PC-3 (cell line): ENCODE data around the gene KICS2. TPM values are rescaled to one million over a fixed set of nuclear protein-coding genes. Genes with fewer than 3 reads are reported as not detected.
A peak's percentile ranks its signal among the peaks of the same experiment; 100 is the strongest.

Source experiments
- ATAC-seq: fragments of 200-7000 bp; cut with Tn5 transposase; 2 replicates; pipeline ENCODE4 v1.9.1; 2020; ENCODE audit warnings: mild to moderate bottlenecking, moderate library complexity
- BruUV-seq: library from RNA; stranded (reverse); fragments of 400-500 nt; replicated peaks from 2 replicates; lab custom pipeline; 2021; lab: Mats Ljungman, UMichigan
- CTCF ChIA-PET: fragments of 300-600 bp; sonication (Branson Sonifier 250); formaldehyde crosslinking; loops from one replicate; lab custom pipeline; 2022; ENCODE audit warnings: antibody characterized with exemption; lab: Charles Lee
- POLR2A ChIA-PET: fragments of 300-600 bp; sonication (Branson Sonifier 250); formaldehyde crosslinking; loops from one replicate; lab custom pipeline; 2022; ENCODE audit warnings: antibody characterized with exemption; ENCODE audit not compliant: unreplicated experiment; lab: Charles Lee
- DNase-seq: peaks from one replicate; pipeline ENCODE4 v3.0.0-alpha.2; 2015
- H2AFZ ChIP-seq: fragments of 300-600 bp; sonication (generic); 2 replicates; pipeline ENCODE4 v1.6.0; 2016; ENCODE audit warnings: antibody characterized with exemption, low read length
- H3F3A ChIP-seq: fragments of 300-600 bp; sonication (generic); one replicate; pipeline ENCODE4 v1.6.0; 2017; ENCODE audit warnings: antibody characterized with exemption, low read length, control low read depth, mild to moderate bottlenecking; ENCODE audit not compliant: unreplicated experiment
- H3K27ac ChIP-seq: fragments of 300-600 bp; sonication (generic); 2 replicates; pipeline ENCODE4 v1.5.1; 2016; ENCODE audit warnings: mild to moderate bottlenecking, low read length
- H3K27me3 ChIP-seq: fragments of 300-600 bp; sonication (generic); 2 replicates; pipeline ENCODE4 v1.6.1; 2016; ENCODE audit warnings: low read length, mixed read lengths
- H3K36me3 ChIP-seq: fragments of 300-600 bp; sonication (generic); 2 replicates; pipeline ENCODE4 v1.6.1; 2016; ENCODE audit warnings: low read depth, mixed run types, low read length, mixed read lengths
- H3K4me1 ChIP-seq: fragments of 300-600 bp; sonication (generic); 2 replicates; pipeline ENCODE4 v1.5.1; 2016; ENCODE audit warnings: low read length; ENCODE audit not compliant: insufficient read depth
- H3K4me2 ChIP-seq: fragments of 300-600 bp; sonication (generic); 2 replicates; pipeline ENCODE4 v1.6.0; 2016; ENCODE audit warnings: low read length
- H3K4me3 ChIP-seq: fragments of 300-600 bp; sonication (generic); 2 replicates; pipeline ENCODE4 v1.5.1; 2016; ENCODE audit warnings: mild to moderate bottlenecking, low read length, mixed read lengths
- H3K79me2 ChIP-seq: fragments of 300-600 bp; sonication (generic); 2 replicates; pipeline ENCODE4 v1.6.1; 2017; ENCODE audit warnings: low read length, mixed read lengths
- H3K9ac ChIP-seq: fragments of 300-600 bp; sonication (generic); 2 replicates; pipeline ENCODE4 v1.6.0; 2016; ENCODE audit warnings: mild to moderate bottlenecking, low read length
- H3K9me2 ChIP-seq: fragments of 300-600 bp; sonication (generic); replicated peaks from 2 replicates; pipeline ENCODE4 v1.6.1; 2016; ENCODE audit warnings: mixed run types, low read length, mixed read lengths
- H3K9me3 ChIP-seq: fragments of 300-600 bp; sonication (generic); 2 replicates; pipeline ENCODE4 v1.6.1; 2016; ENCODE audit warnings: low read length, mixed read lengths
- H4K20me1 ChIP-seq: fragments of 300-600 bp; sonication (generic); 2 replicates; pipeline ENCODE4 v1.6.1; 2016; ENCODE audit warnings: low read length, mixed read lengths
- CTCF ChIP-seq: fragments of 300-600 bp; sonication (generic); conservative IDR thresholded peaks from 2 replicates; pipeline ENCODE4 v1.5.1; 2017; ENCODE audit warnings: antibody characterized with exemption, low read depth, mild to moderate bottlenecking, low read length
- EZH2 ChIP-seq: fragments of 300-600 bp; sonication (generic); IDR thresholded peaks from one replicate; pipeline ENCODE4 v1.6.1; 2017; ENCODE audit warnings: antibody characterized with exemption, mild to moderate bottlenecking, low read length; ENCODE audit not compliant: unreplicated experiment
- EZH2phosphoT487 ChIP-seq: fragments of 300-600 bp; sonication (generic); IDR thresholded peaks from 2 replicates; pipeline ENCODE4 v1.6.1; 2018; ENCODE audit warnings: mild to moderate bottlenecking, antibody characterized with exemption, low read length, borderline replicate concordance
- intact Hi-C: fragments of 100-400 bp; cut with micrococcal nuclease; formaldehyde crosslinking; loops from 2 replicates; pipeline ENCODE4 v1.9.0; 2023
- total RNA-seq: library from RNA; depleted of rRNA; stranded (reverse); fragments of >200 nt; gene quantifications from 2 replicates; pipeline ENCODE4 v1.2.3, GENCODE V29; 2014

KICS2 gene
- total RNA-seq, 1 experiment from 2014 or later = 11.9 TPM

GRCh38 chr12:64180951-64181350 lies 41.1 kb downstream of the KICS2 start:
- Histone ChIP-seq H3F3A (peaks cover 16% of the 10 kb centered on the region), H2AFZ (peak overlapping the region; percentile 33; the same call in 1 of the 2 replicates), H3K9me3 (no peaks in the 10 kb centered on the region), H3K79me2 (no peaks in the 10 kb centered on the region), H4K20me1 (no peaks in the 10 kb centered on the region), H3K9ac (peak overlapping the region; percentile 85), H3K27me3 (no peaks in the 10 kb centered on the region), H3K4me1 (peaks cover 56% of the 10 kb centered on the region), H3K36me3 (no peaks in the 10 kb centered on the region), H3K4me3 (peak overlapping the region; percentile 44), H3K27ac (peak overlapping the region; percentile 99), H3K9me2 (no peaks in the 10 kb centered on the region), H3K4me2 (peak overlapping the region; percentile 79)
- ATAC-seq = peak; percentile 59
- BruUV-seq = TSS peak; percentile 85
- DNase-seq = peak; percentile 87
- ChIA-PET CTCF (interaction anchor here (0.9 to 1.0 kb wide), 2 partner anchors 18 to 337 kb away, joined by 3 to 4 read pairs; no protein-coding TSS in a partner anchor), POLR2A (no interaction called here)
- TF ChIP-seq CTCF (no peak), EZH2phosphoT487 (no peak), EZH2 (no peak)
- intact Hi-C loops = loop anchor here (1.0 to 5.0 kb wide), 5 partner anchors 41 to 337 kb away; partner anchors contain the start of genes KICS2 and SRGAP1

GRCh38 chr12:64178122-64178521 lies 44.0 kb downstream of the KICS2 start:
- H2AFZ ChIP-seq = no peak overlapping the region
- intact Hi-C loops = no loop called here
- no TSS peak for BruUV-seq
- DNase-seq (peak; percentile 51), ATAC-seq (no peak)
- H3K27me3 ChIP-seq = no peaks in the 10 kb centered on the region
- no peak overlapping the region for H3K4me3 ChIP-seq
- peaks cover 16% of the 10 kb centered on the region for H3F3A ChIP-seq
- no peaks in the 10 kb centered on the region for H3K79me2 ChIP-seq
- POLR2A ChIA-PET = no interaction called here
- H4K20me1 ChIP-seq = no peaks in the 10 kb centered on the region
- no peaks in the 10 kb centered on the region for H3K9me2 ChIP-seq
- H3K4me2 ChIP-seq = peak overlapping the region; percentile 19
- H3K4me1 ChIP-seq = peaks cover 54% of the 10 kb centered on the region
- H3K9ac ChIP-seq = no peak overlapping the region
- no peak for TF ChIP-seq EZH2
- no peak for TF ChIP-seq CTCF
- no peak for TF ChIP-seq EZH2phosphoT487
- H3K36me3 ChIP-seq = no peaks in the 10 kb centered on the region
- CTCF ChIA-PET = no interaction called here
- H3K27ac ChIP-seq = peak overlapping the region; percentile 27
- H3K9me3 ChIP-seq = no peaks in the 10 kb centered on the region

GRCh38 chr12:64177001-64177400 lies 45.1 kb downstream of the KICS2 start:
- H3F3A ChIP-seq = peaks cover 10% of the 10 kb centered on the region
- H3K4me2 ChIP-seq = no peak overlapping the region
- H3K36me3 ChIP-seq = no peaks in the 10 kb centered on the region
- no peaks in the 10 kb centered on the region for H4K20me1 ChIP-seq
- CTCF ChIA-PET = no interaction called here
- H3K9ac ChIP-seq = no peak overlapping the region
- DNase-seq = no peak
- H3K27ac ChIP-seq = no peak overlapping the region
- POLR2A ChIA-PET = no interaction called here
- no peak overlapping the region for H3K4me3 ChIP-seq
- no peak overlapping the region for H2AFZ ChIP-seq
- ATAC-seq = no peak
- no peaks in the 10 kb centered on the region for H3K79me2 ChIP-seq
- intact Hi-C loops = no loop called here
- H3K27me3 ChIP-seq = no peaks in the 10 kb centered on the region
- BruUV-seq = no TSS peak
- H3K9me2 ChIP-seq = no peaks in the 10 kb centered on the region
- peaks cover 52% of the 10 kb centered on the region for H3K4me1 ChIP-seq
- H3K9me3 ChIP-seq = no peaks in the 10 kb centered on the region
- TF ChIP-seq EZH2phosphoT487 = no peak
- TF ChIP-seq CTCF = no peak
- no peak for TF ChIP-seq EZH2
